K562 (cell line): ENCODE results near the gene CACNG3. TPM values are rescaled to one million over a fixed set of nuclear protein-coding genes. Genes with fewer than 3 reads are reported as not detected.

ENCODE experiments used
- BRCA1 ChIP-seq, 2 experiments: fragments of 450-650 bp in 1 of 2; sonication (generic) in 1 of 2; formaldehyde crosslinking in 1 of 2; IDR thresholded peaks; 2 replicates each; pipeline versions ENCODE4 v1.5.0 to v1.6.1; 2017 to 2020; ENCODE audit warnings: mild to moderate bottlenecking in 1 of 2, missing genetic modification reagents in 1 of 2
- ETS1 ChIP-seq: conservative IDR thresholded peaks from 2 replicates; pipeline ENCODE4 v1.6.1; 2011; ENCODE audit warnings: low read depth, mild to moderate bottlenecking, low read length; ENCODE audit not compliant: control insufficient read depth
- MAX ChIP-seq: sonication (generic); formaldehyde crosslinking; IDR thresholded peaks from 2 replicates; pipeline ENCODE4 v1.9.0; 2022; ENCODE audit warnings: mild to moderate bottlenecking, missing genetic modification reagents
- PRMT5 ChIP-seq: sonication (generic); formaldehyde crosslinking; IDR thresholded peaks from 2 replicates; pipeline ENCODE4 v1.5.0; 2020; ENCODE audit warnings: missing genetic modification reagents
- TFAP4 ChIP-seq: sonication (generic); formaldehyde crosslinking; IDR thresholded peaks from 2 replicates; pipeline ENCODE4 v1.8.0; 2022; ENCODE audit warnings: missing genetic modification reagents, mild to moderate bottlenecking, moderate library complexity, borderline replicate concordance
- ZBTB8A ChIP-seq: fragments of 450-650 bp; IDR thresholded peaks from 2 replicates; pipeline ENCODE4 v1.6.1; 2018; ENCODE audit warnings: mild to moderate bottlenecking, moderate library complexity; ENCODE audit not compliant: partially characterized antibody
- ZNF124 ChIP-seq: sonication (generic); formaldehyde crosslinking; IDR thresholded peaks from 2 replicates; pipeline ENCODE4 v1.8.1; 2022; ENCODE audit warnings: missing genetic modification reagents
- ZNF518B ChIP-seq: fragments of 250-450 bp; sonication (Bioruptor Pico); IDR thresholded peaks from 2 replicates; pipeline ENCODE4 v1.5.0; 2021; ENCODE audit warnings: mild to moderate bottlenecking, moderate library complexity
- ZNF639 ChIP-seq, 2 experiments: fragments of 200-800 bp in 1 of 2; sonication (Bioruptor generic) in 1 of 2; sonication (generic) in 1 of 2; formaldehyde crosslinking in 1 of 2; IDR thresholded peaks in 1 of 2; conservative IDR thresholded peaks in 1 of 2; 2 replicates each; pipeline versions ENCODE4 v1.5.0 to v1.6.1; 2016 to 2020; ENCODE audit warnings: missing compliant biosample characterization in 1 of 2, missing genetic modification characterization in 1 of 2, missing genetic modification reagents in 1 of 2
- ZNF740 ChIP-seq, 3 experiments: fragments of 200-800 bp in 1 of 3; sonication (Bioruptor generic) in 1 of 3; sonication (generic) in 1 of 3; formaldehyde crosslinking in 1 of 3; IDR thresholded peaks; 2 replicates each; pipeline versions ENCODE4 v1.6.1 to v1.8.0; 2016 to 2022; ENCODE audit warnings: mild to moderate bottlenecking in 2 of 3, missing compliant biosample characterization in 2 of 3, missing genetic modification characterization in 2 of 3, missing genetic modification reagents in 1 of 3
- polyA plus RNA-seq, 8 experiments: library from polyadenylated mRNA; depleted of rRNA in 4 of 8; stranded (reverse) in 5 of 8; unstranded in 3 of 8; fragments of >200 nt; fragmentation: Nextera tagmentation in 2 of 8; fragmentation: Illumina TruSeq in 1 of 8; extraction: Ambion mirVana in 2 of 8; extraction: Trizol in 1 of 8; gene quantifications; 2 replicates each; pipeline versions ENCODE4 v1.2.1 to v1.2.3, GENCODE V29; 2011 to 2014; ENCODE audit warnings: inconsistent platforms in 1 of 8, missing spikeins in 1 of 8
- total RNA-seq, 7 experiments: library from RNA; depleted of rRNA in 6 of 7; stranded (reverse); fragments of >200 nt in 6 of 7; fragmentation: Illumina TruSeq in 2 of 7; extraction: Trizol in 2 of 7; gene quantifications; 2 replicates each; pipeline versions ENCODE4 v1.2.1 to v1.2.3, GENCODE V29; 2011 to 2021; ENCODE audit warnings: low replicate concordance in 1 of 7

The CACNG3 gene
- total and polyA plus RNA-seq, 9 of the 15 experiments (the other 6 are each of a cell fraction or from before 2014, with no cell fraction given), result not detected

GRCh38 chr16:24255456-24256371 lies at the start of gene CACNG3 (continued):
- no peak for TF ChIP-seq BRCA1 (IDR thresholded peaks at IDR 0.05)
- no peak for TF ChIP-seq BRCA1 (CRISPR knock-in tag; IDR thresholded peaks at IDR 0.05)
- TF ChIP-seq ZNF518B (CRISPR knock-in tag), result no peak
- peak in 1 of 2 experiments; percentile 65; a peak in 1 of 4 replicates for TF ChIP-seq ZNF639 (CRISPR knock-in tag; conservative IDR thresholded peaks at IDR 0.05 in 1 of 2, IDR thresholded peaks at IDR 0.05 in 1 of 2)
- TF ChIP-seq ZNF124 (CRISPR knock-in tag), result 0 out of 2 replicates have a peak, but pooled peaks have one; percentile 33
- TF ChIP-seq ETS1, result 0 out of 2 replicates have a peak, but pooled peaks have one; percentile 33
- TF ChIP-seq ZNF740 (CRISPR knock-in tag; IDR thresholded peaks at IDR 0.05), result 0 out of 2 replicates have a peak, but pooled peaks have one; percentile 17
- no peak for TF ChIP-seq ZNF740 (tag; IDR thresholded peaks at IDR 0.05)
- peak; percentile 96 for TF ChIP-seq PRMT5 (CRISPR knock-in tag)
- peak; percentile 31; the same call in 1 of the 2 replicates for TF ChIP-seq MAX (CRISPR knock-in tag)
- TF ChIP-seq ZBTB8A, result no peak
- TF ChIP-seq TFAP4, result peak; percentile 89
